GM19193 (cell line): ENCODE results near the gene RAPGEF1.

Experiments
- POLR2A ChIP-seq: IDR thresholded peaks from 4 replicates; pipeline ENCODE4 v1.6.1; 2011; ENCODE audit not compliant: insufficient read depth, insufficient read length; ENCODE audit errors: extremely low read depth

RAPGEF1 gene

DNA sequence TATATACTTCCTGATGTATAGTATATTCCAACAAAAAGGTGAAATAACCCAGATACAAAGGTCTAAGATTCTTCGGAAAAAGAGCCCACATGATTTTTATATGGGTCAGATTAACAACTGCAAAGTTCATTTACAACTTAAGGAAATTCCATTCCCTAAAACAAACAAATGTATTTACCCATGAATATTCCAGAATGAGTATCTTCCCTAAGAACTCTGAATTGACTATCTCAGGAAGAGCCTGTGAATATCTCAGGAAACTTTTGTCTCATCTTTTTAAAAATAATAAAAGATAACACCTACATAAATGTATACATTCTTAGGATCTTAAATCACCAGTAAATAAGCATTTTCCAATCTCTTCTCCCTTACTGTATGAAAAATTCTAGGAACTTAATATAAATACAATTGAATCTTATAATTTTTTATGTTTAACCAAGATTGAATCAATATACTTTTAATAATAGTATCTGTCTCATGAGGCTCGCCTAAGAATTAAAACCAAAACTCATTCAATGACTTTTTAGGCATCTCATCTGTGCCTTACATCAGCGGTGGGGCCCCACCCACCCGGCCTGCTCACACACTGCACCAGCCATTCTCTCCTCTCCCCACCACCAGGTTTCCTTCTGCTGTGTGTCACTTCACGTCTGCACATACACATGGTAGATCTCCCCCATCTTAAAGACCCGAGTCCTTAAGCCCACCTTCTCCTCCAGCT, 78.1 kb downstream of the RAPGEF1 start:
- no peak for TF ChIP-seq POLR2A

DNA sequence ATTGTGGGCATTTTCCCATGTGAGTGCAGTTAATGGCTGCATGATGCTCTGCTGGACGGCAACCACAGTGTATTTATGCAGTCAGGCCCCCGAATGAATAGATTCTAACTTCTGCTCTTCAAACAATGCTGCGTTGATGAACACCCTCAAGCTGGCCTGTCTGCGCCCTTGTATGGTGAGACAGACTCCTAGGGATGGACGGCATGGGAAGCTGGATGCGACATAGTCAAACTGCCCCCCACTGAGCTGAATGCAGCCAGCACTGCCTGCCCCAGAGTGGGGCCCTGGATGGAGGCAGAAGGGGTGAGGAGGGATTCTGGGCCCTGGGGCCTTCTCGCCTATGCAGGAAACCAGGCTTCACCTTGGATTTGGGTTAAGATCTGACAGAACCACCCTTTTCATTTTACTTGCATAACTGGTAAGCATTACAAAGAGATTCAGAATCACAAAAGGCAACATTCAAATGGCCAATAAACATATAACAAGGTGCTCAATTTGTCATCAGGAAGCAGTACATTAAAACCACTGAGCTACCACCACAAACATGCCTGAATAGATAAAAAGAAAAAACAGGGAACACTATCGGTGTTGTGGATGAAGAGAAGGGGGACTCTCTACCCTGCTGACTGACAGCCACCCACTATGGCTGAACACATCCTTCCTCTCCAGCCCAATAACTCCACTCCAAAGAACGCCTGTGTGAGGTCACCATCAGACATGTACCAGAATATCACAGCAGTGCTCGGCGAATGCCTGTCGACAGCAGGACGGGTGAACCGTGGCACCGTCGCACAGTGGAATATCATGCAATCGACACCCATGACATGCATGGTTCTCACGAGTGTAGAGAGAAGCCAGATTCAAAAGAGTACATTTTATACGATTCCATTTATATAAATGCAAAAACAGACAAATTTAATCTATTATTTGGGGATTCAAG, 79.1 kb downstream of the RAPGEF1 start:
- TF ChIP-seq POLR2A, result no peak

DNA sequence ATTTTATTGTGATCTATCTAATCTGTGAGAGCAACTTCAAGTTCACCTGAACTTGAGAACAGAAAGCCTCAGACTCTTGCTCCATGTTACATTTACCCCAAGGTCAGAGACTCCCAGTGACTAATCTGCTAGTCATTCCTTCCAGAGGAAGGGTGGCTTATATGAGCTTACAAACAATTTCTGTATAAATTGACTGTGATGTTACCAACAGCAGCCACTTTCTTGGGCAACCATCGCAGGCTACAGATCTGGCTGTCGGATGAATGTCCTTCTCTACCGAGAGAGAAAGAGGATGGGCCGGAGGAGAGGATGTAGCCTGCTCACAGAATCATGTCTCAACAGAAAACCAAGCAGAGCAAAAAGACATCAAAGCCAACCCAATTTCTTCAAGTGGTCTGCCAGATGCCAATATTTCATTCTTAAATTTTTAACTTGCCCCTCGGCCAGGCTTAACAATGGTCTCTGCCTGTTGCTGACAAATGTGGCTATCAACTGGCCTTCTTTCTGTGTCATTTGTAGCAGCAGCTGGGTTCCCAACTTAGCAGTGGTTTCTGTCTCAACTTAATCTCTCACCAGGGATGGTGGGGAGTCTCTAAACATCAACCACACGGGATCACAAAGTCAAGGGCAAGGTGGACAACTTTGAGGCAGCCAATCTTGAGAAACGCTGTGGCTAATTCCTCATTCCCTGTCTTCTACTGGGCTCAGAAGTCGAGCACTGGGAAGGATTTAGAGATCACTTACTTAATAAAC, 81.3 kb downstream of the RAPGEF1 start:
- no peak for TF ChIP-seq POLR2A

DNA sequence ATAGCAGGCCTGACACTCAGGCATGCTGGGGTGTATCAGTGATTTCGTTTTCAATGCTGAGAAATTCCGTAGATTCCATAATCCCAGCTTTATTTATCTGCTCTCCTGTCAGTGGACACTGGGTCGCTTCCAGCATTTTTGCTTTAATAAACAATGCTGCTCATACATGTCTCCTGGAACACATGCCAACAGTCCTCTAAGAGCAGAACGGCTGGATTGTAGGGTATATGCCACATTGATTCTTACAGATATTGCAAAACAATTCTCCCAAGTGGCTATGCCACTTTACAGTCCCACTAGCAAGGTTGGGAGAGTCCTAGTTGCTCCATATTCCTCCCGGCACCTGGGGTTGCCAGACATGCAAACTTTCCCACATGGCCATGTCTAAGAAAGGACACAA, 81.9 kb downstream of the RAPGEF1 start:
- no peak for TF ChIP-seq POLR2A

DNA sequence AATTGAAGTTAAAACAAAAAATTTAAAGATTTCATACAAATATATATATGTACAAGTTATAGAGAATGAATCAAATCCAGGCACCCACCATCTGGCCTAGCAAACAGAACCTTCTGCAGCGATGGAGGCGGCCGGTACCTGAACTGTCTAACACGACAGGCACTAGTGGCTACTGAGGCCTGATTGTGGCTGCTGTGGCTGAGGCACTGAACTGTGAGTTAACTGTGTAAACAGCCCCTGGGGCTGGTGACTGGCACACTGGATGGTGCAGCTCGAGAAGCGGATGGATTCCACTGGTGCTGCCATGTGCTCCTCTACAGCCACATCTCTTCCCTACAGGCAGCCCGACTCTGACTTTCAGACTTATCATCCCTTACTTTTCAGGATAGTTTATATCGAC, 82.4 kb downstream of the RAPGEF1 start:
- TF ChIP-seq POLR2A, result no peak

DNA sequence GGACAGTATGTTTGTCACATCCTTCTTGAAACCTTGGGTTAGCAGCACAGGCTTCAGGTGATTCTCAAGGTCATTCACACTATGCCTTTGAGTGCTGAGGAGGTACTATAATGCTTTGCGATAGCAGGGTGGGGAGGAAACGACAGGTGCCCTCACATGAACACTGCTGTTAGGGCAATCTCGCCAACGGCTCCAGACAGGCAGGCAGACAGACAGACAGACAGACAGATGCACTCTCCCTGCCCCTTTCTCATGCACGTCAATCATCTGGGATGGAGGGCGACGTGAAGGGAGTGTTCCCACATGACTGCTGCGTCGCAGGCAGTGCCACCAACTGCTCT, 82.9 kb downstream of the RAPGEF1 start:
- TF ChIP-seq POLR2A, result no peak

DNA sequence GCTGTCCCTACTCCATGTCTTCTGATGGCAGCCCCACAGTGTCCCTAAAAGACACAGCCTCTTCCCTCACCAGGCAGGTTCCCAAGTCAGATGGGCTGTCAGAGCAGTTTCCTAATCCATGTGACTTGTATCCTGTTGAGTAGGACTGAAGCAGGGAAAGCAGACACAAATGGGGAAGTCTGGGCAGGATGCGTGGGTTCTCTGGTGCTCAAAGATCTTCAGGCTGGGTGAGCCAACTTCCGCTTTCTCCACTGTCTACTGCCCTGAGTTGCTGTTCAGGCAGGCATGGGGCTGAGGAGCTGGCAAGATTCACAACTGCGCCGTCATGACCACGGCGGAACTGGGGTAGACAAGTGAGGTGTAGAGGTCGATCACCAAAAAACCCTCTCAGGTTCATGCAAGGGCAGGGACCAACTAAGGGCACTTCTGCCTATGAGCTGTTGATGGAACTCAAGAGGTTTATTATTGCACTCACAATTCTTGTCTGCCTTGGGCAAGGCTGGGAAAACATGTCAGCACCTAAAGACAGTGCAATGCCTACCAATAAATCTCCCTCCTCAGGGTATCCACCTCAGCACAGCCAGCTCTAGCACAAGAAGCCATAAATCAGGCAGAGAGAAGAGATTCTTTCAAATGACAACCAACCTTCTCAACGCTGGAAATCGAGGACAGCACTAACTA, 83.4 kb downstream of the RAPGEF1 start:
- no peak for TF ChIP-seq POLR2A

DNA sequence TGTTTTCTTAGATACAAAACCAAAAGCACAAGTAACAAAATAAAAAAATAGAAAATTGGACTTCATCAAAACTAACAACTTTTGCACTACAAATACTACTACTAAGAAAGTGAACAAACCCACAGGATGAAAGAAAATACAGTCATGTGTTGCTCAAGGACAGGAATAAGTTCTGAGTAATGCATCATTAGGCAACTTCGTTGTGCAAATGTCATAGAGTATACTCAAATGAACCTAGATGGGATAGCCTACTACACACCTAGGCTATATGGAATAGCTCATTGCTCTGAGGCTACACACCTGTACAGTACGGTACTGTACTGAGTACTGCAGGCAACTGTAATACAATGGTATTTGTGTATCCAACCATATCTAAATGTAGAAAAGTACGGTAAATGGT, 88.3 kb downstream of the RAPGEF1 start:
- TF ChIP-seq POLR2A, result no peak

DNA sequence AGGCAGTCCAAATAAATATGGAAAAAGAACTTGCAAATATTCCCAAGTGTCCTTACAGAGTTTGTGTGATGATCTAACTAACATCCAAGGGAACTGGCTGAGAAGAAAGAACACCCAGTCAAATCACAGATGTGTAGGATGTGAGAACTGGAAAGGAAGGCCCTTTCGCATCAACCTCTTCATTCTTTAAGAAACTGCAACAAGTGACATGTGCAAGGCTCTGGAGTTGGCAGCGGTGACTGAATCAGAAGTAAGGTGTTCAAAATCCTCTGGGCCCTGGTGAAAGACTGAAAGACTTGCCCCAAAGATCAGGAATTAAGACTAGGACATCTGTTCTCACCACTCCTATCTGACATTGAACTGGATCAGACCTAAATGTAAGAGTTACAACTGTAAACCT, 88.7 kb downstream of the RAPGEF1 start:
- TF ChIP-seq POLR2A, result no peak

DNA sequence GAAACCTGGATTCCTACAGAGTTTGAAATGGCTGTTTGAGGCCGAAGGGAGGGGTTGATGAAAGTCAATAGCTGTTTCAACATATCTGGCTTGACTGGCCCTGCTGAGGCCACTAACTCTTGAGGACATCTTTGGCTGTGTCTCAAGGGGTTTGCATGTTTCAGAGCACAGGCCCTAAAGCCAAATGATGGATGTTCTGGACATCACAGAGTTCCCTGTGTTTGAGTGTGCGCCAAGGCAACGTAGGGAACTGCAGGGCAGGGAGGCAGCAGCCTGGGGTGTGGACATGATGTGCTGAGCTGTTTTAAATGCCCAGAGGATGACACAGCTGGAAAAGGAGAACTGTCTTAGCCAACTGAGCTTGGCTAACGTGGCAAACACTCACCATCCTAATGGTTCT, 89.6 kb downstream of the RAPGEF1 start:
- no peak for TF ChIP-seq POLR2A

DNA sequence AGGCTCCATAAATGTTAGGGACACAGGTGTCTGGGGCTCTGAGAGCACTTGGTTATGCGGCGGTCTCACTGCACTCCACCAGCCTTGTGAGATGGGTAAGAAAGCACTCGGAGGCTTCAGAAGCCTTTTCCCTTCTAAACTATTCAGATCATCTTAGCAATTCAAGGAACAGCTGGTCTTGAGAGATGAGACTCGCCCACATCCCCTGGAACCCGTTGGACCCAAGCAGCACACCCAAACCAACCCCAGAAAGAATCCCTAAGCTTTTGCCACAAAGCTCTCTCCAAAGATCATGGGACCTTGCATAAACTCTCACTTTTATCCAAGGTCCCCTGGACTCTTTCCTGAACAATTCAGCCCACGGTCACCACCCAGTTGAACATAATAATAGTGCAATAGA, 90.2 kb downstream of the RAPGEF1 start:
- no peak for TF ChIP-seq POLR2A

DNA sequence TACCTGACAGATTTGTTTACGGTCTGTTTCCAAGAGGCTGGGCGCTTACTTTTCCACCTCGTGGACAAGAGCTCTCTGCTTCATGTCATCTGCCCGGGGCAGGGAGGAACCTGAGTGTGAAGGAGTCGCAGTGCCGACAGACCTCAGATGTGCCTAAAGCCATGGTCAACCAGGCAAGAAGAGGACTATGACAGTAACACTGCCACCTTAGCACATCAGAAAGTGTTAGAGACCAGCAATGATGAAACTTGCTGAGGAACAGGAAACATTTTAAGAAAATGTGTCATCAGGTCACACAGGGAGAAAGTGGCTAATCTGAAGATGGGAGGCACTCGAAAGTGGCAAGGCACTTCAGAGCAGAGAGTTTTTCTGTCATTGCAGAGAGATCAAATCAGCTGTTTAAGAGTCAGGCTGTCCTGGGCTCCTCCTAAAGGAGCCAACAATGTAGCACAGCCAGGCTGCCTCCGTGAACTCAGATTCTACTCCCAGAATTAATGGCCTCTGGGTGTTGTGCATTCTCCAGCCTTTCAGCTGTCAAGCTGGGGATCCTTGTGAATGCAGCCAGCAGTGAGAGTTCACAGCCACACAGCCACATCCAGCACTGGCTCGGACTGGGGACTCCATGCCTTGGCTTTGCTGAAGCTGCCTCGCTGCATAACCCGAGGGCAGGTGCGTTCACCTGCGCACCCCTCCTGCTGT, 94.6 kb downstream of the RAPGEF1 start:
- TF ChIP-seq POLR2A, result no peak

DNA sequence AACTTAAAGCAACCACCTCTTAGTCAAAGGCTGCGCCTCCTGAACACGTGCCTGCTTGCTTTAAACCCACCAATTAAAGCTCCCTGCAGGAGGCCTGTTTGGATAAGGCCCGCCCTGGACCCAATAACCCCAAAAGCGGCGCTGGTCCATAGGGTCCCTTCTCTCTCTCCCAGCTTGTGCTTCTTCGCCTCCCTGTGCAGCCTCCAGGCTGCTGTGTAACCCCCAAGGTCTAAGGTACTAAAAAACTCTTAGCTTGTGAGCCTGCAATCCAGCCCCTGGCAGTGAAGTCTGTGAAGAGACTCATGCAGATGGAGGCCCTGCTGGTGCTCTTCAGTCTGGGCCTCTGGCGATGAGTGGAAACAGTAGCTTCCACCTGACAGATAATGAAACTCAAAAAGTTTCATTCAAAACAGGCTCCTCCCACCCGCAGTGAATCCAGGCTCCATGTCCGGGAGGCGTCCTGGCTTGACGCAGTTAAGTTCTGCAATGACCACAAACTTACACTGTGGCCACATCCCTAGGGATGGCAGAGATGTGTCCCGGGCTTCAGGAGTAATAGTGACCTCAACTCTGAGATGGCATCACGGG, 97.3 kb downstream of the RAPGEF1 start:
- peak; percentile 26 for TF ChIP-seq POLR2A
